ENCODE data around the gene PODNL1. TPM values are rescaled to one million over a fixed set of nuclear protein-coding genes. Genes with fewer than 3 reads are reported as not detected.

Gene PODNL1
- total and polyA plus RNA-seq, 2 of the 13 experiments (the other 11 are each of a cell fraction or from before 2014, with no cell fraction given) = 0.18 TPM; not detected in 1

- ChIA-PET CTCF (ENCODE audit: low intra/inter-chr PET ratio, low total read pairs) (no interaction called here), POLR2A (no interaction called here)
- Histone ChIP-seq H3K27me3 (ENCODE audit: control insufficient read depth in 1 of 2, insufficient read depth in 2 of 2, low read length in 2 of 2) (no peaks in the 10 kb centered on the region), H2AFZ (ENCODE audit: low read length) (no peak overlapping the region), H3K9me3 (ENCODE audit: low read length) (no peaks in the 10 kb centered on the region), H3K27ac (ENCODE audit: extremely low read length, insufficient read depth, low read length) (peak overlapping the region; percentile 5), H3K9ac (ENCODE audit: insufficient read depth, low read depth, low read length) (no peak overlapping the region), H3K4me2 (ENCODE audit: low read depth, low read length) (peak overlapping the region; percentile 33; the same call in 1 of the 2 replicates), H3K36me3 (replicated peaks in 1 of 2; ENCODE audit: control insufficient read depth in 1 of 2, insufficient read depth in 2 of 2, low read length in 2 of 2) (peaks cover 5 to 16% of the 10 kb centered on the region in 2 experiments; a peak in 3 of 5 replicates), H3K4me3 (replicated peaks in 1 of 3; ENCODE audit: insufficient read depth in 1 of 3, low read depth in 2 of 3, low read length in 3 of 3) (no peak overlapping the region), H3K4me1 (ENCODE audit: insufficient read depth, low read length) (peaks cover 35% of the 10 kb centered on the region), H4K20me1 (ENCODE audit: insufficient read depth, low read length) (no peaks in the 10 kb centered on the region), H3K79me2 (ENCODE audit: insufficient read depth, low read length) (no peaks in the 10 kb centered on the region)
- no peak for DNase-seq (ENCODE audit: low spot score)
- no peak for FAIRE-seq
- ATAC-seq = peak; percentile 32
- intact Hi-C loops (cut with micrococcal nuclease; ENCODE audit: unreplicated experiment) (no loop called here), in situ Hi-C loops (cut with HindIII; ENCODE audit: extremely low pct_ligation_motif_present, low pct_unique_long_range_greater_than_20kb) (no loop called here)
- 58% methylated on average over 2 of the region's 10 CpGs for WGBS (ENCODE audit: low lambda C conversion rate)
- BruUV-seq (replicated peaks) = no TSS peak
- no peak for TF ChIP-seq ZNF296 (CRISPR knock-in tag; conservative IDR thresholded peaks at IDR 0.05)
- TF ChIP-seq MAZ (IDR thresholded peaks at IDR 0.05; ENCODE audit: borderline replicate concordance, low read depth, low read length) = no peak
- TF ChIP-seq MAZ (CRISPR knock-in tag; IDR thresholded peaks at IDR 0.05; ENCODE audit: low read depth) = no peak
- TF ChIP-seq TFE3 (CRISPR knock-in tag; IDR thresholded peaks at IDR 0.05) = 0 out of 2 replicates have a peak, but pooled peaks have one; percentile 37
- no peak for TF ChIP-seq KDM5A (IDR thresholded peaks at IDR 0.05; ENCODE audit: borderline replicate concordance, low read length)
- TF ChIP-seq MEF2D (CRISPR knock-in tag; IDR thresholded peaks at IDR 0.05) = no peak
- 0 out of 2 replicates have a peak, but pooled peaks have one; percentile 41 for TF ChIP-seq ZBTB7B (CRISPR knock-in tag; IDR thresholded peaks at IDR 0.05)
- peak; percentile 34; the same call in 1 of the 2 replicates for TF ChIP-seq PAXIP1 (CRISPR knock-in tag; conservative IDR thresholded peaks at IDR 0.05)
- TF ChIP-seq SIX4 (CRISPR knock-in tag; IDR thresholded peaks at IDR 0.05) = peak; percentile 72; the same call in 1 of the 2 replicates
- TF ChIP-seq SALL1 (CRISPR knock-in tag; IDR thresholded peaks at IDR 0.05) = 0 out of 2 replicates have a peak, but pooled peaks have one; percentile 21
- peak; percentile 71 for TF ChIP-seq ZNF687 (CRISPR knock-in tag; IDR thresholded peaks at IDR 0.05)
- TF ChIP-seq ZBTB7A (CRISPR knock-in tag; IDR thresholded peaks at IDR 0.05) = 0 out of 2 replicates have a peak, but pooled peaks have one; percentile 38
- TF ChIP-seq EZH2 (conservative IDR thresholded peaks at IDR 0.05; ENCODE audit: low read depth, low read length) = no peak
- TF ChIP-seq PITX1 (CRISPR knock-in tag; IDR thresholded peaks at IDR 0.05) = peak; percentile 41; the same call in 1 of the 2 replicates
- peak; percentile 60 for TF ChIP-seq HNF4A (CRISPR knock-in tag; IDR thresholded peaks at IDR 0.05)
Observed at GRCh38 chr19:13985771-13986347, 47.6 kb upstream of the PODNL1 start.
